Ishikawa (cell line): Measurements from ENCODE around the gene AGMO.

ENCODE experiments used
- CEBPB ChIP-seq: IDR thresholded peaks from 2 replicates; pipeline ENCODE4 v1.6.1; 2012
- CREB1 ChIP-seq: IDR thresholded peaks from 2 replicates; pipeline ENCODE4 v1.6.1; 2012; ENCODE audit warnings: low read depth
- EGR1 ChIP-seq: IDR thresholded peaks from 2 replicates; pipeline ENCODE4 v1.6.1; 2012
- EP300 ChIP-seq: IDR thresholded peaks from 2 replicates; pipeline ENCODE4 v1.6.1; 2012; ENCODE audit warnings: borderline replicate concordance
- FOXM1 ChIP-seq: IDR thresholded peaks from 2 replicates; pipeline ENCODE4 v1.6.1; 2012; ENCODE audit warnings: low read depth, borderline replicate concordance
- NFIC ChIP-seq: IDR thresholded peaks from 2 replicates; pipeline ENCODE4 v1.6.1; 2012
- RAD21 ChIP-seq: IDR thresholded peaks from 2 replicates; pipeline ENCODE4 v1.6.1; 2012; ENCODE audit warnings: low read depth
- TAF1 ChIP-seq: IDR thresholded peaks from 2 replicates; pipeline ENCODE4 v1.6.1; 2012; ENCODE audit warnings: low read depth, mild to moderate bottlenecking
- TCF12 ChIP-seq: IDR thresholded peaks from 2 replicates; pipeline ENCODE4 v1.6.1; 2012; ENCODE audit warnings: low read depth
- TEAD4 ChIP-seq: IDR thresholded peaks from 2 replicates; pipeline ENCODE4 v1.6.1; 2012
- YY1 ChIP-seq: IDR thresholded peaks from 2 replicates; pipeline ENCODE4 v1.6.1; 2012; ENCODE audit warnings: low read depth
- ZBTB7A ChIP-seq: IDR thresholded peaks from 2 replicates; pipeline ENCODE4 v1.6.1; 2012; ENCODE audit warnings: low read depth
- TF ChIP-seq, protein P1 (sequence below): IDR thresholded peaks from 2 replicates; pipeline ENCODE4 v1.6.1; 2012; ENCODE audit warnings: low read depth, mild to moderate bottlenecking
- TF ChIP-seq, protein P2 (sequence below): IDR thresholded peaks from 2 replicates; pipeline ENCODE4 v1.6.1; 2012
- TF ChIP-seq, protein P3 (sequence below): IDR thresholded peaks from 2 replicates; pipeline ENCODE4 v1.6.1; 2012

The AGMO gene

GRCh38 chr7:15446280-15446679 lies 115.5 kb downstream of the AGMO start:
- TF ChIP-seq, protein P1, sequence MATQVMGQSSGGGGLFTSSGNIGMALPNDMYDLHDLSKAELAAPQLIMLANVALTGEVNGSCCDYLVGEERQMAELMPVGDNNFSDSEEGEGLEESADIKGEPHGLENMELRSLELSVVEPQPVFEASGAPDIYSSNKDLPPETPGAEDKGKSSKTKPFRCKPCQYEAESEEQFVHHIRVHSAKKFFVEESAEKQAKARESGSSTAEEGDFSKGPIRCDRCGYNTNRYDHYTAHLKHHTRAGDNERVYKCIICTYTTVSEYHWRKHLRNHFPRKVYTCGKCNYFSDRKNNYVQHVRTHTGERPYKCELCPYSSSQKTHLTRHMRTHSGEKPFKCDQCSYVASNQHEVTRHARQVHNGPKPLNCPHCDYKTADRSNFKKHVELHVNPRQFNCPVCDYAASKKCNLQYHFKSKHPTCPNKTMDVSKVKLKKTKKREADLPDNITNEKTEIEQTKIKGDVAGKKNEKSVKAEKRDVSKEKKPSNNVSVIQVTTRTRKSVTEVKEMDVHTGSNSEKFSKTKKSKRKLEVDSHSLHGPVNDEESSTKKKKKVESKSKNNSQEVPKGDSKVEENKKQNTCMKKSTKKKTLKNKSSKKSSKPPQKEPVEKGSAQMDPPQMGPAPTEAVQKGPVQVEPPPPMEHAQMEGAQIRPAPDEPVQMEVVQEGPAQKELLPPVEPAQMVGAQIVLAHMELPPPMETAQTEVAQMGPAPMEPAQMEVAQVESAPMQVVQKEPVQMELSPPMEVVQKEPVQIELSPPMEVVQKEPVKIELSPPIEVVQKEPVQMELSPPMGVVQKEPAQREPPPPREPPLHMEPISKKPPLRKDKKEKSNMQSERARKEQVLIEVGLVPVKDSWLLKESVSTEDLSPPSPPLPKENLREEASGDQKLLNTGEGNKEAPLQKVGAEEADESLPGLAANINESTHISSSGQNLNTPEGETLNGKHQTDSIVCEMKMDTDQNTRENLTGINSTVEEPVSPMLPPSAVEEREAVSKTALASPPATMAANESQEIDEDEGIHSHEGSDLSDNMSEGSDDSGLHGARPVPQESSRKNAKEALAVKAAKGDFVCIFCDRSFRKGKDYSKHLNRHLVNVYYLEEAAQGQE, result no peak
- TF ChIP-seq TEAD4, result no peak
- TF ChIP-seq EP300, result no peak
- no peak for TF ChIP-seq YY1
- TF ChIP-seq, protein P2, sequence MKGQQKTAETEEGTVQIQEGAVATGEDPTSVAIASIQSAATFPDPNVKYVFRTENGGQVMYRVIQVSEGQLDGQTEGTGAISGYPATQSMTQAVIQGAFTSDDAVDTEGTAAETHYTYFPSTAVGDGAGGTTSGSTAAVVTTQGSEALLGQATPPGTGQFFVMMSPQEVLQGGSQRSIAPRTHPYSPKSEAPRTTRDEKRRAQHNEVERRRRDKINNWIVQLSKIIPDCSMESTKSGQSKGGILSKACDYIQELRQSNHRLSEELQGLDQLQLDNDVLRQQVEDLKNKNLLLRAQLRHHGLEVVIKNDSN, result no peak

DNA sequence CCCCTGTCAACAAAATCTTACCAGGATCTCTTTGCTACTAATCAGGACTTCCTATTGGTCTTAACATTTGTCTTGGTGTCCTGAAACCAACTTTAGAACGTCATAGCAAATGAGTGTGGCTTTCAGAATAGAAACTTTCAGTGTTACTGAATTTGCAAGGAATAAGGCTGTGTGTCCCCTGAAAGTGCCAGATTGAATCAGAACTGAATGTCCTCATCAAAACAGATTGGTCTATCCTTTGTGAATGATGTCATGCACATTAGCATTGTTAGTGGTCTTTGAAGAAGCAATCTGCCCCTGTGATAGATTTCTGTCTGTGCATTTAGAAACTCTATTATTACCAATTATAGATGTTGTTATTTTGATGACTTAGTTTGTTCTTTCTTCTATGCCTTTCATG lies 119.9 kb downstream of the AGMO start:
- TF ChIP-seq FOXM1 (no peak), CREB1 (no peak), EP300 (no peak), TEAD4 (no peak), RAD21 (no peak), TCF12 (no peak), YY1 (no peak), NFIC (no peak), ZBTB7A (no peak), TAF1 (no peak), EGR1 (no peak), CEBPB (no peak)
- TF ChIP-seq, protein P3, sequence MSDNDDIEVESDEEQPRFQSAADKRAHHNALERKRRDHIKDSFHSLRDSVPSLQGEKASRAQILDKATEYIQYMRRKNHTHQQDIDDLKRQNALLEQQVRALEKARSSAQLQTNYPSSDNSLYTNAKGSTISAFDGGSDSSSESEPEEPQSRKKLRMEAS, result no peak
- TF ChIP-seq, protein P1, result no peak
- TF ChIP-seq, protein P2, result no peak

DNA sequence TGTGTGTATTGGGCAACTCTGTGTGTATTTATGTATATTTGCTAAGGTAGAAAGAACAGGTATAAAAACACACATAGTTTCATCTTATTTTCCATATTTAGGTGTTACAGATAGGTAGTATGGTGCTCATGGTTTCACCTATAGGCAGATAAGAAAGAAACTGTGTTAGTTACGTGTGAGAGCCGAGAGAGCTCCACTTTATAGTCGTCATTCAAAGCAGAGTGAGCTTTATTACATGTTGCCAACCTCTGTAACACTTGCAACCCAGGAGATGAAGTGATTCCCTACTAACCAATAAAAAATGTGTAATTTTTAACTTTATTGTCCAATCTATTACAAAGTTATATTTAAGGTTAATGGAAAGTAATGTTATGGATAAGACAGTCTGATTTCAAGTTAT lies 121.3 kb downstream of the AGMO start:
- TF ChIP-seq EP300, result no peak
- TF ChIP-seq NFIC, result no peak
- no peak for TF ChIP-seq TCF12
- TF ChIP-seq RAD21, result no peak
- TF ChIP-seq YY1, result no peak
- no peak for TF ChIP-seq EGR1
- TF ChIP-seq TAF1, result no peak
- TF ChIP-seq, protein P2, result no peak
- TF ChIP-seq, protein P3, result no peak
- TF ChIP-seq, protein P1, result no peak

DNA sequence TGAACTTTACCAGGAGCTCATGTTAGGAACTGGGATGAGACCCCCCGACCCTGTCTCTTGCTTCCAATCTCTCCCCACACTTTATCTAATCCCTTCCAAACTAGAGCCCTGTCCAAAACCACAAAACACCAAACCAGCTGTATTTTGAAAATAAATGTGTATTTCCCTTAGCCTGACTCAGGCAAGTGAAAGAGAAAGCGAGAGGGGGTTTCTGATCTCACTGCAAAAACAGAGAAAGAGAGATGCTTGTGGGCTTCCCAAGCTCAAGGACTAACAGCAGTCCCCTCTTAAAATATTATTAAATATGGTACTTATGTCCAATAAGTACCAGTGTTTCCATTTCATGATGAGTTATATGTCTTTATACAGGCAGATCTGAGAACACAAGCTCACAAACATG lies 122.0 kb downstream of the AGMO start:
- TF ChIP-seq EGR1, result no peak
- TF ChIP-seq RAD21, result no peak
- TF ChIP-seq TEAD4, result no peak
- TF ChIP-seq FOXM1, result no peak
- no peak for TF ChIP-seq NFIC
- TF ChIP-seq, protein P2, result no peak
- TF ChIP-seq CEBPB, result no peak
- TF ChIP-seq, protein P3, result no peak
- TF ChIP-seq, protein P1, result no peak
- no peak for TF ChIP-seq TAF1
- no peak for TF ChIP-seq ZBTB7A
- TF ChIP-seq YY1, result no peak
- no peak for TF ChIP-seq TCF12
- TF ChIP-seq EP300, result no peak
